GM23338 (cell line): ENCODE data around the gene KRTAP20-4. TPM values are rescaled to one million over a fixed set of nuclear protein-coding genes. Genes with fewer than 3 reads are reported as not detected.

ENCODE experiments used
- ATAC-seq: fragments of 200-7000 bp; cut with Tn5 transposase; 3 replicates; pipeline ENCODE4 v1.9.1; 2020
- DNase-seq: peaks from one replicate; pipeline ENCODE4 v3.0.0-alpha.2; 2015; ENCODE audit warnings: low spot score
- H2AFZ ChIP-seq: fragments of 200-600 bp; sonication (generic); 2 replicates; pipeline ENCODE4 v1.8.0; 2016; ENCODE audit warnings: antibody characterized with exemption, mild to moderate bottlenecking, moderate library complexity
- H3F3A ChIP-seq: fragments of 200-600 bp; sonication (generic); replicated peaks from 2 replicates; pipeline ENCODE4 v1.8.0; 2017; ENCODE audit warnings: antibody characterized with exemption, mixed run types, low read depth
- H3K27ac ChIP-seq: fragments of 200-600 bp; sonication (generic); 2 replicates; pipeline ENCODE4 v1.6.1; 2016; ENCODE audit warnings: low read depth
- H3K27me3 ChIP-seq: fragments of 200-600 bp; sonication (generic); 2 replicates; pipeline ENCODE4 v1.8.0; 2016; ENCODE audit warnings: mild to moderate bottlenecking, mixed run types, moderate library complexity; ENCODE audit not compliant: insufficient read depth
- H3K36me3 ChIP-seq: fragments of 200-600 bp; sonication (generic); 2 replicates; pipeline ENCODE4 v1.8.0; 2016; ENCODE audit warnings: mild to moderate bottlenecking; ENCODE audit not compliant: insufficient read depth
- H3K4me1 ChIP-seq: fragments of 200-600 bp; sonication (generic); 2 replicates; pipeline ENCODE4 v1.8.0; 2016; ENCODE audit warnings: mild to moderate bottlenecking, moderate library complexity; ENCODE audit not compliant: insufficient read depth
- H3K4me2 ChIP-seq: fragments of 200-600 bp; sonication (generic); 2 replicates; pipeline ENCODE4 v1.7.1; 2017; ENCODE audit warnings: mixed run types
- H3K4me3 ChIP-seq: fragments of 200-600 bp; sonication (generic); 2 replicates; pipeline ENCODE4 v1.6.1; 2016; ENCODE audit warnings: mixed run types
- H3K79me2 ChIP-seq: fragments of 200-600 bp; sonication (generic); replicated peaks from 2 replicates; pipeline ENCODE4 v1.8.0; 2017; ENCODE audit warnings: mild to moderate bottlenecking; ENCODE audit not compliant: insufficient read depth
- H3K9me2 ChIP-seq: fragments of 200-600 bp; sonication (generic); 2 replicates; pipeline ENCODE4 v1.8.0; 2017; ENCODE audit not compliant: insufficient read depth
- H4K20me1 ChIP-seq: fragments of 200-600 bp; sonication (generic); replicated peaks from 2 replicates; pipeline ENCODE4 v1.8.0; 2017; ENCODE audit warnings: mild to moderate bottlenecking; ENCODE audit not compliant: insufficient read depth
- H3K27ac Mint-ChIP-seq: 2 replicates; pipeline ENCODE4 v1.8.0; 2020; ENCODE audit warnings: inconsistent platforms, mild to moderate bottlenecking, moderate library complexity, mixed read lengths
- H3K27me3 Mint-ChIP-seq: 3 replicates; pipeline ENCODE4 v1.8.0; 2022; ENCODE audit warnings: low read depth, mild to moderate bottlenecking, moderate library complexity, mixed read lengths, inconsistent platforms; ENCODE audit not compliant: insufficient read depth, poor library complexity
- H3K36me3 Mint-ChIP-seq: 3 replicates; pipeline ENCODE4 v1.8.0; 2021; ENCODE audit warnings: low read depth, mild to moderate bottlenecking, inconsistent platforms, moderate library complexity, mixed read lengths
- H3K4me1 Mint-ChIP-seq: 3 replicates; pipeline ENCODE4 v1.8.0; 2020; ENCODE audit warnings: mild to moderate bottlenecking, inconsistent platforms, mixed read lengths
- H3K4me3 Mint-ChIP-seq: 3 replicates; pipeline ENCODE4 v1.8.0; 2021; ENCODE audit warnings: moderate library complexity, mild to moderate bottlenecking, inconsistent platforms, mixed read lengths
- H3K9me3 Mint-ChIP-seq: 3 replicates; pipeline ENCODE4 v1.8.0; 2020; ENCODE audit warnings: moderate library complexity, mild to moderate bottlenecking, inconsistent platforms, mixed read lengths
- CREB1 ChIP-seq: fragments of 250-450 bp; sonication (Bioruptor Pico); IDR thresholded peaks from 2 replicates; pipeline ENCODE4 v1.5.0; 2020; ENCODE audit warnings: low read depth, mild to moderate bottlenecking, moderate library complexity
- CTCF ChIP-seq, 2 experiments: fragments of 200-600 bp in 1 of 2; sonication (generic) in 1 of 2; conservative IDR thresholded peaks; 2 replicates each; pipeline versions ENCODE4 v1.5.1 to v1.6.1; 2016 to 2017; ENCODE audit warnings: antibody characterized with exemption in 2 of 2, low read depth in 2 of 2, mild to moderate bottlenecking in 2 of 2, moderate library complexity in 1 of 2
- ETS1 ChIP-seq: IDR thresholded peaks from 2 replicates; pipeline ENCODE4 v1.6.1; 2016; ENCODE audit warnings: antibody characterized with exemption
- EZH2 ChIP-seq: fragments of 200-600 bp; sonication (generic); IDR thresholded peaks from one replicate; pipeline ENCODE4 v1.8.0; 2017; ENCODE audit warnings: antibody characterized with exemption, mild to moderate bottlenecking, low read depth; ENCODE audit not compliant: unreplicated experiment
- JUNB ChIP-seq: IDR thresholded peaks from one replicate; pipeline ENCODE4 v1.6.1; 2016; ENCODE audit warnings: antibody characterized with exemption; ENCODE audit not compliant: unreplicated experiment
- POLR2AphosphoS5 ChIP-seq: IDR thresholded peaks from 2 replicates; pipeline ENCODE4 v1.6.1; 2016; ENCODE audit warnings: antibody characterized with exemption, low read depth
- REST ChIP-seq: IDR thresholded peaks from one replicate; pipeline ENCODE4 v1.6.1; 2018; ENCODE audit warnings: antibody characterized with exemption; ENCODE audit not compliant: unreplicated experiment
- ZNF114 ChIP-seq: fragments of 250-450 bp; sonication (Bioruptor Pico); IDR thresholded peaks from 2 replicates; pipeline ENCODE4 v1.5.0; 2020; ENCODE audit warnings: mild to moderate bottlenecking, moderate library complexity
- ZNF331 ChIP-seq: fragments of 250-450 bp; sonication (Bioruptor Pico); IDR thresholded peaks from 2 replicates; pipeline ENCODE4 v1.5.0; 2020; ENCODE audit warnings: low read depth, mild to moderate bottlenecking, moderate library complexity
- polyA plus RNA-seq: library from polyadenylated mRNA; unstranded; fragments of >200 nt; fragmentation: Nextera tagmentation; extraction: Ambion mirVana; gene quantifications from 2 replicates; pipeline ENCODE4 v1.2.1, GENCODE V29; 2016
- total RNA-seq: library from RNA; depleted of rRNA; stranded (reverse); fragments of >200 nt; shearing (Covaris generic); gene quantifications from 2 replicates; pipeline ENCODE4 v1.2.3, GENCODE V29; 2014

The KRTAP20-4 gene
- total and polyA plus RNA-seq, 2 experiments from 2014 or later = not detected

- Mint-ChIP-seq H3K4me3 (no peak overlapping the region), H3K36me3 (no peaks in the 10 kb centered on the region), H3K27ac (no peak overlapping the region), H3K9me3 (peaks cover 2% of the 10 kb centered on the region), H3K27me3 (no peaks in the 10 kb centered on the region), H3K4me1 (no peaks in the 10 kb centered on the region)
- H3K4me1 ChIP-seq = no peaks in the 10 kb centered on the region
- H3K27me3 ChIP-seq = no peaks in the 10 kb centered on the region
- TF ChIP-seq REST (no peak), CTCF (conservative IDR thresholded peaks at IDR 0.05; ENCODE audit: low read depth in 2 of 2) (peak; percentile 25 to 36; a peak in 3 of 4 replicates)
- no peak overlapping the region for H3K4me2 ChIP-seq
- ATAC-seq = peak; percentile 96
- H3K4me3 ChIP-seq = no peak overlapping the region
- no peak overlapping the region for H2AFZ ChIP-seq
- H3K79me2 ChIP-seq = no peaks in the 10 kb centered on the region
- H4K20me1 ChIP-seq = no peaks in the 10 kb centered on the region
- H3F3A ChIP-seq = no peaks in the 10 kb centered on the region
- H3K27ac ChIP-seq = no peak overlapping the region
- DNase-seq = peak; percentile 56
- no peaks in the 10 kb centered on the region for H3K36me3 ChIP-seq
- H3K9me2 ChIP-seq = no peaks in the 10 kb centered on the region
These were observed 14.5 kb upstream of the KRTAP20-4 start for GRCh38 chr21:30605968-30606367.

- no peaks in the 10 kb centered on the region for H3K4me1 Mint-ChIP-seq
- Histone ChIP-seq H3K4me3 (no peak overlapping the region), H3K79me2 (no peaks in the 10 kb centered on the region), H3K27me3 (no peaks in the 10 kb centered on the region), H3F3A (no peaks in the 10 kb centered on the region), H3K27ac (no peak overlapping the region), H4K20me1 (no peaks in the 10 kb centered on the region), H3K9me2 (no peaks in the 10 kb centered on the region), H3K4me1 (no peaks in the 10 kb centered on the region), H3K36me3 (no peaks in the 10 kb centered on the region), H3K4me2 (no peak overlapping the region), H2AFZ (no peak overlapping the region)
- no peak overlapping the region for H3K27ac Mint-ChIP-seq
- no peak for ATAC-seq
- H3K27me3 Mint-ChIP-seq = no peaks in the 10 kb centered on the region
- no peak for DNase-seq
- H3K36me3 Mint-ChIP-seq = no peaks in the 10 kb centered on the region
- peaks cover 7% of the 10 kb centered on the region; the same call in 2 of the 3 replicates for H3K9me3 Mint-ChIP-seq
- H3K4me3 Mint-ChIP-seq = no peak overlapping the region
- TF ChIP-seq EZH2 = no peak
- TF ChIP-seq ETS1 = no peak
- TF ChIP-seq JUNB = no peak
- no peak for TF ChIP-seq ZNF331 (CRISPR knock-in tag)
- TF ChIP-seq REST = no peak
- TF ChIP-seq POLR2AphosphoS5 = no peak
- no peak for TF ChIP-seq CTCF (conservative IDR thresholded peaks at IDR 0.05; ENCODE audit: low read depth in 2 of 2)
- no peak for TF ChIP-seq CREB1 (CRISPR knock-in tag)
- TF ChIP-seq ZNF114 (CRISPR knock-in tag) = no peak
These were observed 8.3 kb upstream of the KRTAP20-4 start for GRCh38 chr21:30612132-30612531.
